ENCODE results near the gene EYS. TPM values are rescaled to one million over a fixed set of nuclear protein-coding genes. Genes with fewer than 3 reads are reported as not detected.

EYS gene
- not detected for total RNA-seq

- no peaks in the 10 kb centered on the region for H3K36me3 ChIP-seq
- H3K9me3 ChIP-seq: no peaks in the 10 kb centered on the region
- no peaks in the 10 kb centered on the region for H3K4me1 ChIP-seq
- no peaks in the 10 kb centered on the region for H3K27me3 ChIP-seq
- no peak within 1 kb of the TSS for H3K4me3 ChIP-seq
- DNase-seq (ENCODE audit: low spot score): no peak
- TF ChIP-seq CTCF (IDR thresholded peaks at IDR 0.05): no peak
- no peak within 1 kb of the TSS for H3K27ac ChIP-seq
Measured at GRCh38 chr6:65707126-65707826, at the start of gene EYS. Gene EYS (minus strand): TSS chr6:65707226. CDS start chr6:65495410, 211,816 bp downstream.

- DNase-seq (ENCODE audit: low spot score): no peak
- H3K4me1 ChIP-seq: no peaks in the 10 kb centered on the region
- TF ChIP-seq CTCF (IDR thresholded peaks at IDR 0.05): no peak
Measured at GRCh38 chr6:65746302-65746701, 39.3 kb upstream of the EYS start.

GRCh38 chr6:65745614-65746013, 38.6 kb upstream of the EYS start:
- Histone ChIP-seq H3K9me3 (no peaks in the 10 kb centered on the region), H3K36me3 (no peaks in the 10 kb centered on the region), H3K4me1 (no peaks in the 10 kb centered on the region), H3K27me3 (no peaks in the 10 kb centered on the region), H3K4me3 (no peak overlapping the region), H3K27ac (no peak overlapping the region)
- DNase-seq (ENCODE audit: low spot score): no peak
- TF ChIP-seq CTCF (IDR thresholded peaks at IDR 0.05): no peak

More at GRCh38 chr6:65746302-65746701, 39.3 kb upstream of the EYS start:
- H3K27me3 ChIP-seq: no peaks in the 10 kb centered on the region
- no peak overlapping the region for H3K4me3 ChIP-seq
- H3K9me3 ChIP-seq: no peaks in the 10 kb centered on the region
- no peak overlapping the region for H3K27ac ChIP-seq
- H3K36me3 ChIP-seq: no peaks in the 10 kb centered on the region

- H3K4me3 ChIP-seq: no peak overlapping the region
- H3K36me3 ChIP-seq: no peaks in the 10 kb centered on the region
- no peak for TF ChIP-seq CTCF (IDR thresholded peaks at IDR 0.05)
- DNase-seq (ENCODE audit: low spot score): no peak
- H3K4me1 ChIP-seq: no peaks in the 10 kb centered on the region
- H3K27me3 ChIP-seq: no peaks in the 10 kb centered on the region
- no peak overlapping the region for H3K27ac ChIP-seq
- H3K9me3 ChIP-seq: no peaks in the 10 kb centered on the region
Measured at GRCh38 chr6:65728879-65729479, 22.0 kb upstream of the EYS start.

GRCh38 chr6:65719101-65719500, 12.1 kb upstream of the EYS start:
- no peak for DNase-seq (ENCODE audit: low spot score)
- no peaks in the 10 kb centered on the region for H3K36me3 ChIP-seq
- no peak overlapping the region for H3K27ac ChIP-seq
- no peaks in the 10 kb centered on the region for H3K4me1 ChIP-seq
- no peak for TF ChIP-seq CTCF (IDR thresholded peaks at IDR 0.05)
- H3K27me3 ChIP-seq: no peaks in the 10 kb centered on the region
- no peak overlapping the region for H3K4me3 ChIP-seq
- H3K9me3 ChIP-seq: no peaks in the 10 kb centered on the region

All from right atrium auricular region (tissue), 2 donors.